PC-3 (cell line): ENCODE measurements around the gene EXOSC5.

Source experiments
- CTCF ChIP-seq: fragments of 300-600 bp; sonication (generic); conservative IDR thresholded peaks from 2 replicates; pipeline ENCODE4 v1.5.1; 2017; ENCODE audit warnings: antibody characterized with exemption, low read depth, mild to moderate bottlenecking, low read length
- EZH2phosphoT487 ChIP-seq: fragments of 300-600 bp; sonication (generic); IDR thresholded peaks from 2 replicates; pipeline ENCODE4 v1.6.1; 2018; ENCODE audit warnings: mild to moderate bottlenecking, antibody characterized with exemption, low read length, borderline replicate concordance

DNA sequence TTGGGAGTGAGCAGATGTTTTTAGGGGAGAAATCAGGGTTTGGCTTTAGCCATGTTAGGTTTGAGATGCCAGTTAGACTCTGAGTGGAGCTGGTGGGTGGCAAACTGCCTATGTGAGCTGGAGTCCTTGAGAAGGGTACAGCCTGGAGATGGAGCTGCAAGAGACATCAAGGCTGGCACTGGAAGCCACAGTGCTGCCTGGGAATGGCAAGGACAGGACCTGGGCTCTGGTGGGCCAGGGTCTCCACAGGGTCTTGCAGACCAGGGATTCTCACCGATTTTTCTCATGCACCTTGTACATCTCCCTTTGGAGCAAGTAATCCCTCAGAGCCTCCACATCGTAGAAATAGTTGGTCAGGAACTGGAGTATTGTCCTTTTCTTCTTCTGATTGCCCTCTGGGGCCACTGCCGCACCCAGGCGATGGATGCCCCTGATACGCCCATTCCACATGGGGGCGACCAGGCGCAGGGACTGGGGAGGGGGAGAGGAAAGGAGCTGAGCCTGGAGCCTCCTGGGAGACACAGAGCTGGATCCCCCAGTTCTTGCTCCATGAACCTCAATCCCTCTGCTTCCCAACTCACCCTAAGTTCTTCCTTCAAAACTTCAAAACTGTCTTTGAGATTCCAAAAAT, 40.9 kb upstream of the EXOSC5 start:
- TF ChIP-seq CTCF: no peak
- no peak for TF ChIP-seq EZH2phosphoT487
